Brain pericyte (primary cell): Measurements from ENCODE around the gene ZNF789.
A peak's percentile ranks its signal among the peaks of the same experiment; 100 is the strongest.

Experiments
- DNase-seq: peaks from one replicate; pipeline ENCODE4 v3.0.0-alpha.2; 2012; ENCODE audit warnings: low read depth, low spot score

ZNF789 gene

DNA sequence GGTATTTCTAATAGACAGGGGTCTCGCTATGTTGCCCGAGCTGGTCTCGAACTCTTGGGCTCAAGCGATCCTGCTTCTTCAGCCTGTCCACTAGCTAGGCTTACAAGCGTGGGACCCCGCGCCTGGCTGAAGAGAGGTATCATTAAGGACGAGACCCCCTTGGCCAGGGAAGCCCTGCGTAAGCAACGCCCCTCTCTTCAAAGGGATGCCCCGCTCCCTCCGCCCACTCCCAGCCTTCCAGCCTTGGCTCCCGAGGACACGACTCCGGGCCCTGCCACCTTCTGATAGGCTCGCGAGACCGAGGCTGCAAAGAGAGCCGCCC is 31.6 kb downstream of the ZNF789 start:
- no peak for DNase-seq

DNA sequence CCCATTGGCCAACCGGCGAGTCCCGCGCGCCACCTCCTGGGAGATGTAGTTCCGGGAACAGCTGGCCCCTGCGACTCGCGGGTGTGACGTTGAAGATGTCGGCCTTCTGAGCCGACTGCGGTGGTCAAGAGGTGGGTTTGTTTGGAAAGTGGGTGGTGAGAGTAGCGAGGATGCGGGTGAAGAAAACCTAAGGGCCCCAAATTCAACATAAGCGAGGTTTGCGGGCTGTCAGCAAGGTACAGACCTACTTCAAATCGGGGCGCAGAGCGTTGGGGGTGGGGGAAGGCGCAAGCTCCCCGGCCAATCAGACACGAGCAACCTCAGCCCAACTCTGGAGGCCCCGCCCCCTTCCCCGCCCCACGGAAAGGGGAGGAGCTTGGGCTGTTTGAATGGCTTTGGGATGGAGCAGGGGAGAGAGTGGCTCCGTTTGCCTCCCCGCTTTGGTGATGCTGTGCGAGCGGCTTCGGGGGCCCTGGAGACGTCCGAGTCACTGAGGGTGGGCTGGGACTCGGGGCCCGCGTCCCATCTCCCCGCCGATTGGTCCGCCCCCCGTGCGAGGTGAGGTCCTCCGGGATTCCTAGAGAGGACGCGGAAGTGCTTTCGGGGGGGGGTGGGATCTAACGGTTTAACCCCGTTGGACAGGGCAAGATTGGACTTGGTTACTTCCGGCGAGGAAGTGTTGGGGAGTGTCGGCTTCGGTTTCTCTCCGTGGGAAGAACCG is 32.1 kb downstream of the ZNF789 start, which contains the start of gene ZKSCAN5:
Gene ZKSCAN5, plus strand, starts transcription at position 60 of the 721 bp plus-strand sequence. CDS start 1,383 bp downstream, outside the sequence.
- DNase-seq: peak; percentile 93

DNA sequence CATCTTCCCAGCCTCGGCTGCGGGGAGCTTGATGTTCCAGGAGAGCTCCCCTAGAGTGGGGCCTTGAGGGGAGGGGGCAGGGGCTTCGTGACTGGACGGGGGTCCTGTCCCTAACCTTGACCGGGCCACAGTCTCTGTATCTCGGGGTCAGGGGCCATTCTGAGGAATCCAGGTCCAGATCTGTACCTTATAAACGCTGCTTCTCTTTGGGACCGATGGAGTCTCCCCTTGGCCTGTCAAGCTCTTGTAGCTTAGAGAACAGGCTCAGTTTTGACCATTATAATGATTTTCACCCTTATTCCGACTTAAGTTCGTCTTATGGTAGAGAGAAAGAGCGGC is 32.6 kb downstream of the ZNF789 start:
- no peak for DNase-seq

DNA sequence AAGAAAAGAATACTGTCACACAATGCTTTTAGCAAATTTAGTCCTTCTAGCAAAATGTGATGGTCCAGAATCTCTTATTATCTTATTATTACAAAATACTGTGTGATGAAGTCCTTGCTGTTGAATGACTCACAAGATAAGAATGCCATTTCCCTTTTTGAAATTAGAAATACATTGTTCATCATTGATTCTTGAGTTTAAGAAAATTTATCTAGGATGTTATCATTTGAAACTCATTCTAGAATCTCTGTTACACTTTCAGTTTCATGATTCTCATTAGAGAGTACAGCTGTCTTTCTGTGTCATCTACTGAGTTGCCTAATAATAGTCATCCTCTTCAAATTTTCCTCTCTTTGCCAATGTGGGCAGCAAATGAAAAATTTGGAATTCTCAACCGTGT is 41.4 kb downstream of the ZNF789 start:
- DNase-seq: no peak

DNA sequence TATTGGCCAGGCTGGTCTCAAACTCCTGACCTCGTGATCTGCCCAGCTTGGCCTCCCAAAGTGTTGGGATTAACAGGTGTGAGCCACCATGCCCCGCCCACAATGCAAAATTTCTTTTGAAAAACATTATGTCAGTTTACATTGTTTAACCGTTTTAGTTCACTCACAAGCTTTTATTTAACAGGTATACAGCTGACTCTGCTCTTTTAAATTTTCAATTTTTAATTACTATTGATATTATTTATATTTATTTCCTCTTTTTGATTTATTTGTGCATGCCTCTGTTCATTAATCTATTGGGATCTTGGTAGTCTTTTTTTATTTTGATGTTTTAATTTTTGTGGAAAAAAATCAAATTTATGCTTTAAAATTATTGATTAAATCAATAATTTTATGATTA is 48.7 kb downstream of the ZNF789 start:
- DNase-seq: no peak

DNA sequence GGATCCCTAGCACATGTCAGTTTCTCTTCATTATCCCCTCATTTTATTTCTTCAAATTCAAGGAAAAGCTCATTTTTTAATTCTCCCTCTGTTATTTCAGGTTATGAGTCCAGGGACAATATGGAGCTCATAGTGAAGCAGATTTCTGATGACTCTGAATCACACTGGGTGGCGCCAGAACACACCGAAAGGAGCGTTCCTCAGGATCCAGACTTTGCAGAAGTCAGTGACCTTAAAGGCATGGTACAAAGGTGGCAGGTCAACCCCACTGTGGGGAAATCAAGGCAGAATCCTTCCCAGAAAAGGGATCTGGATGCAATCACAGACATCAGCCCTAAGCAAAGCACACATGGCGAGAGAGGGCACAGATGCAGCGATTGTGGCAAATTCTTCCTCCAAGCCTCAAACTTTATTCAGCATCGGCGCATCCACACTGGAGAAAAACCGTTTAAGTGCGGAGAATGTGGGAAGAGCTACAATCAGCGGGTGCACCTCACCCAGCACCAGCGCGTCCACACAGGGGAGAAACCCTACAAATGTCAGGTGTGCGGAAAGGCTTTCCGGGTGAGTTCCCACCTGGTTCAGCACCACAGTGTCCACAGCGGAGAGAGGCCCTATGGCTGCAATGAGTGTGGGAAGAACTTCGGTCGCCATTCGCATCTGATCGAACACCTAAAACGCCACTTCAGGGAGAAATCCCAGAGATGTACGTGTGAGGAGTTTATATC is 53.2 kb downstream of the ZNF789 start:
- DNase-seq: no peak

DNA sequence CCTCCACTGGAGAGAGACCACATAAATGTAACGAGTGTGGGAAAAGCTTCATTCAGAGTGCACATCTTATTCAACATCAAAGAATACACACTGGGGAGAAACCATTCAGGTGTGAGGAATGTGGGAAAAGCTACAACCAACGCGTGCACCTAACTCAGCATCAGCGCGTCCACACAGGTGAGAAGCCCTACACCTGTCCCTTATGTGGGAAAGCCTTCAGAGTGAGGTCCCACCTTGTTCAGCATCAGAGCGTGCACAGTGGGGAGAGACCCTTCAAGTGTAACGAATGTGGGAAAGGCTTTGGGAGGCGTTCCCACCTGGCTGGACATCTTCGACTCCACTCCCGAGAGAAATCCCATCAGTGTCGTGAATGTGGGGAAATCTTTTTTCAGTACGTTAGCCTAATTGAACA is 58.7 kb downstream of the ZNF789 start:
- no peak for DNase-seq

DNA sequence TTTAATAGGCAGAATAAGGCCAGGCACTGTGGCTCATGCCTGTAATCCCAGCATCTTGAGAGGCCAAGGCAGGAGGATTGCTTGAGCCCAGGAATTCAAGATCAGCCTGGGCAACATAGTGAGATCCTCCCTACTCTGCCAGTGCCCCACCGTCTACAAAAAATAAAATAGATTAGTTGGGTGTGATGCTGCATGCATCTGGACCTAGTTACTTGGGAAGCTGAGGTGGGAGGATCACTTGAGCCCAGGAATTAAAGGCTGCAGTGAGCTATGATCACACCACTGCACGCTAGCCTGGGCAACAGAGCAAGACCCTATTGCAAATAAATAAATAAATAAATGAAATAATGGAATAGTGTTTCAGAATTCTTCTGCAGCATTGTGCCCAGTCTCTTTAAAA is 63.0 kb downstream of the ZNF789 start:
- no peak for DNase-seq
